ENCODE measurements around the gene RBFOX1. TPM values are rescaled to one million over a fixed set of nuclear protein-coding genes. Genes with fewer than 3 reads are reported as not detected.

The RBFOX1 gene
- total and polyA plus RNA-seq, 2 donors (not counting 1 experiment from before 2014, with no cell fraction given), result not detected

DNA sequence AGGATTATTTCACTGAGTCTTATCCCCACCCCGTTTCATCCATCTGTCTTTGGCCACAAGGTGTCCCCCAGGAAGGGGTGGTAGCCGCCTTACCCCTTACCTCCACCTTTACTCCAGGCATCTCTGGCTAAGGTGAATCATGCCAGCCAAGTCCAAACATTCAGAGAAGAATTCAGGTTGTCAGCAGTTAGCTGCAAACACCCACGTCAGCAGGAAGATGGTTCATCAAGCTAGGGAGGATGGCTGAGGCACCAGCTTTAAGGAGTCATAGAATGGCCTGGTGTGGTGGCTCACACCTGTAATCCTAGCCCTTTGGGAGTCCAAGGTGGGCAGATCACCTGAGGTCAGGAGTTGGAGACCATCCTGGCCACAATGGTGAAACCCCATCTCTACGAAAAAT lies 61.0 kb downstream of the RBFOX1 start:
- no peak overlapping the region for H2AFZ ChIP-seq (ENCODE audit: insufficient read depth, low read depth, low read length, poor library complexity, severe bottlenecking)
- peaks cover 0 to 3% (median 3%) of the 10 kb centered on the region in 3 donors for H3K9me3 ChIP-seq (ENCODE audit: control extremely low read depth in 1 of 3, control insufficient read depth in 2 of 3, insufficient read depth in 1 of 3, low read length in 2 of 3)
- ATAC-seq (ENCODE audit: low read depth), result no peak
- H4K20me1 ChIP-seq (ENCODE audit: control insufficient read depth, insufficient read depth, low read length, poor library complexity, severe bottlenecking), result no peaks in the 10 kb centered on the region
- no peaks in the 10 kb centered on the region for H3K79me2 ChIP-seq (ENCODE audit: control insufficient read depth, insufficient read depth, low read length)
- no peak overlapping the region for H3K27ac ChIP-seq (ENCODE audit: low read length in 2 of 2)
- no peaks in the 10 kb centered on the region for H3K36me3 ChIP-seq (replicated peaks in 1 of 2; ENCODE audit: control extremely low read depth in 1 of 2, control insufficient read depth in 1 of 2, extremely low read depth in 1 of 2, insufficient read depth in 2 of 2, low read length in 1 of 2)
- 91% methylated on average over 4 of the region's 4 CpGs for WGBS (ENCODE audit: insufficient coverage)
- no peaks in the 10 kb centered on the region for H3K4me1 ChIP-seq (ENCODE audit: control insufficient read depth in 2 of 2, insufficient read depth in 2 of 2, low read length in 2 of 2)
- no peak for DNase-seq
- ChIA-PET CTCF (no interaction called here), POLR2A (no interaction called here)
- peaks cover 2% of the 10 kb centered on the region for H3K9me3 Mint-ChIP-seq (ENCODE audit: insufficient read depth)
- H3K4me2 ChIP-seq (replicated peaks; ENCODE audit: low read depth, low read length, poor library complexity, severe bottlenecking), result no peak overlapping the region
- H3K4me1 Mint-ChIP-seq, result no peaks in the 10 kb centered on the region
- H3K9ac ChIP-seq (ENCODE audit: low read length), result no peak overlapping the region
- TF ChIP-seq CTCF (IDR thresholded peaks at IDR 0.05) (no peak), EZH2 (IDR thresholded peaks at IDR 0.05; ENCODE audit: borderline replicate concordance, insufficient read depth, low read depth, low read length, poor library complexity, severe bottlenecking) (no peak)
- H3K4me3 Mint-ChIP-seq, result no peak overlapping the region
- no peaks in the 10 kb centered on the region for H3K27me3 Mint-ChIP-seq
- no peaks in the 10 kb centered on the region for H3K27me3 ChIP-seq (replicated peaks in 1 of 4; ENCODE audit: control extremely low read depth in 1 of 4, control insufficient read depth in 3 of 4, insufficient read depth in 4 of 4, low read length in 3 of 4)
- H3K4me3 ChIP-seq (ENCODE audit: control extremely low read depth in 1 of 5, extremely low read depth in 1 of 5, insufficient read depth in 1 of 5, low read depth in 2 of 5, low read length in 4 of 5), result no peak overlapping the region
- intact Hi-C loops (cut with micrococcal nuclease), result no loop called here
- no peak overlapping the region for H3K27ac Mint-ChIP-seq

- no peak overlapping the region for H3K9ac ChIP-seq (ENCODE audit: low read length)
- DNase-seq (no peak), ATAC-seq (ENCODE audit: low read depth) (no peak)
- no peaks in the 10 kb centered on the region for H3K36me3 ChIP-seq (replicated peaks in 1 of 2; ENCODE audit: control extremely low read depth in 1 of 2, control insufficient read depth in 1 of 2, extremely low read depth in 1 of 2, insufficient read depth in 2 of 2, low read length in 1 of 2)
- H3K27ac Mint-ChIP-seq, result no peak overlapping the region
- TF ChIP-seq EZH2 (IDR thresholded peaks at IDR 0.05; ENCODE audit: borderline replicate concordance, insufficient read depth, low read depth, low read length, poor library complexity, severe bottlenecking) (no peak), CTCF (IDR thresholded peaks at IDR 0.05) (no peak)
- ChIA-PET CTCF (no interaction called here), POLR2A (no interaction called here)
- no peak overlapping the region for H2AFZ ChIP-seq (ENCODE audit: insufficient read depth, low read depth, low read length, poor library complexity, severe bottlenecking)
- no peak overlapping the region for H3K4me3 Mint-ChIP-seq
- peaks cover 0 to 3% (median 0%) of the 10 kb centered on the region in 3 donors for H3K9me3 ChIP-seq (ENCODE audit: control extremely low read depth in 1 of 3, control insufficient read depth in 2 of 3, insufficient read depth in 1 of 3, low read length in 2 of 3)
- H3K9me3 Mint-ChIP-seq (ENCODE audit: insufficient read depth), result peaks cover 1% of the 10 kb centered on the region
- no peaks in the 10 kb centered on the region for H3K4me1 ChIP-seq (ENCODE audit: control insufficient read depth in 2 of 2, insufficient read depth in 2 of 2, low read length in 2 of 2)
- H3K4me1 Mint-ChIP-seq, result no peaks in the 10 kb centered on the region
- H3K27me3 ChIP-seq (replicated peaks in 1 of 4; ENCODE audit: control extremely low read depth in 1 of 4, control insufficient read depth in 3 of 4, insufficient read depth in 4 of 4, low read length in 3 of 4), result no peaks in the 10 kb centered on the region
- no peaks in the 10 kb centered on the region for H4K20me1 ChIP-seq (ENCODE audit: control insufficient read depth, insufficient read depth, low read length, poor library complexity, severe bottlenecking)
- intact Hi-C loops (cut with micrococcal nuclease), result no loop called here
- no peak overlapping the region for H3K4me3 ChIP-seq (ENCODE audit: control extremely low read depth in 1 of 5, extremely low read depth in 1 of 5, insufficient read depth in 1 of 5, low read depth in 2 of 5, low read length in 4 of 5)
- H3K27me3 Mint-ChIP-seq, result no peaks in the 10 kb centered on the region
- no peak overlapping the region for H3K4me2 ChIP-seq (replicated peaks; ENCODE audit: low read depth, low read length, poor library complexity, severe bottlenecking)
- H3K27ac ChIP-seq (ENCODE audit: low read length in 2 of 2), result no peak overlapping the region
- WGBS (ENCODE audit: insufficient coverage), result 72% methylated on average over 2 of the region's 7 CpGs
- no peaks in the 10 kb centered on the region for H3K79me2 ChIP-seq (ENCODE audit: control insufficient read depth, insufficient read depth, low read length)
Observed at GRCh38 chr16:7394720-7395336, 62.2 kb downstream of the RBFOX1 start.
